Glomerular visceral epithelial cell (primary cell): ENCODE measurements around the gene RIPOR2.

ENCODE experiments used
- DNase-seq: peaks from one replicate; pipeline ENCODE4 v3.0.0-alpha.2; 2016; ENCODE audit errors: extremely low spot score

The RIPOR2 gene

GRCh38 chr6:24906314-24906713 is 29.4 kb downstream of the RIPOR2 start:
- no peak for DNase-seq

- no peak for DNase-seq
These were observed 30.3 kb downstream of the RIPOR2 start for GRCh38 chr6:24905483-24905882.

GRCh38 chr6:24903681-24904080 is 32.1 kb downstream of the RIPOR2 start:
- no peak for DNase-seq

GRCh38 chr6:24902782-24903181 is 33.0 kb downstream of the RIPOR2 start:
- peak; percentile 64 for DNase-seq

GRCh38 chr6:24901698-24902328 is 33.9 kb downstream of the RIPOR2 start:
- DNase-seq = no peak

- DNase-seq = no peak
These were observed 34.7 kb downstream of the RIPOR2 start for GRCh38 chr6:24900917-24901697.

GRCh38 chr6:24899997-24900325 is 35.8 kb downstream of the RIPOR2 start:
- no peak for DNase-seq

- no peak for DNase-seq
These were observed 36.4 kb downstream of the RIPOR2 start for GRCh38 chr6:24899136-24899996.

- DNase-seq = no peak
These were observed 37.1 kb downstream of the RIPOR2 start for GRCh38 chr6:24898676-24899075.

- DNase-seq = no peak
These were observed 38.6 kb downstream of the RIPOR2 start for GRCh38 chr6:24897186-24897585.

GRCh38 chr6:24893342-24893850 is 42.4 kb downstream of the RIPOR2 start:
- DNase-seq = no peak

GRCh38 chr6:24891004-24891403 is 44.8 kb downstream of the RIPOR2 start:
- no peak for DNase-seq

GRCh38 chr6:24890471-24890870 is 45.3 kb downstream of the RIPOR2 start:
- DNase-seq = no peak

- no peak for DNase-seq
These were observed 46.9 kb downstream of the RIPOR2 start for GRCh38 chr6:24888715-24889370.

GRCh38 chr6:24887545-24888140 is 48.1 kb downstream of the RIPOR2 start:
- no peak for DNase-seq

- no peak for DNase-seq
These were observed 52.1 kb downstream of the RIPOR2 start for GRCh38 chr6:24883618-24884017.

- no peak for DNase-seq
These were observed 52.8 kb downstream of the RIPOR2 start for GRCh38 chr6:24882835-24883555.

- DNase-seq = no peak
These were observed 53.5 kb downstream of the RIPOR2 start for GRCh38 chr6:24882295-24882694.

GRCh38 chr6:24881376-24881775 is 54.4 kb downstream of the RIPOR2 start:
- DNase-seq = no peak

GRCh38 chr6:24880451-24880850 is 55.3 kb downstream of the RIPOR2 start:
- no peak for DNase-seq

- DNase-seq = no peak
These were observed 56.4 kb downstream of the RIPOR2 start for GRCh38 chr6:24879351-24879750.
